ENCODE results near the gene PTGER2.

The PTGER2 gene

GRCh38 chr14:52329678-52330369 is 15.7 kb downstream of the PTGER2 start:
- no peak overlapping the region for H3K4me3 ChIP-seq (ENCODE audit: low read length)
- DNase-seq (ENCODE audit: low read depth, low spot score) = no peak

DNA sequence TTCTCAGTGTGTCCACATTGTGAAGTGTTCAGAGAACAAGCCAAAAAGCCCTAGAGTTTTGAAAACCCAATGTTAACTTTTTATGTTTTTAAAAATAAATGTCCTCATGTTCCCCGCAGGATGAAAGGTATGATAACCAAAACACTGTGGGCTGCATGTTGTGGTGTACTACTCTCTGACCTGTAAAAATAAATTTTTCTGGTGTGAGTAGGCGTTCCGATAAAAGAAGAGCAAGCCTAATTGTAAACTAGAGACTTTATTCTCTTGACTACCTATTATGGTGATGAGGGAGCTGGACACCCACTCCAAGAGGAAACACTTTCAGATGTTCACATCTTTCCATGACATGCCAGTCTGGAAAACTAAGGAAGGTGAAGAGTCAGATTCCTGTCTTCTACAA is 18.2 kb downstream of the PTGER2 start:
- H3K4me3 ChIP-seq (ENCODE audit: low read length) = no peak overlapping the region
- no peak for DNase-seq (ENCODE audit: low read depth, low spot score)

- H3K4me3 ChIP-seq (ENCODE audit: low read length) = no peak overlapping the region
- DNase-seq (ENCODE audit: low read depth, low spot score) = no peak
Measured at GRCh38 chr14:52333108-52333507, 19.0 kb downstream of the PTGER2 start.

- DNase-seq (ENCODE audit: low read depth, low spot score) = no peak
- H3K4me3 ChIP-seq (ENCODE audit: low read length) = no peak overlapping the region
Measured at GRCh38 chr14:52333823-52334657, 19.9 kb downstream of the PTGER2 start.

DNA sequence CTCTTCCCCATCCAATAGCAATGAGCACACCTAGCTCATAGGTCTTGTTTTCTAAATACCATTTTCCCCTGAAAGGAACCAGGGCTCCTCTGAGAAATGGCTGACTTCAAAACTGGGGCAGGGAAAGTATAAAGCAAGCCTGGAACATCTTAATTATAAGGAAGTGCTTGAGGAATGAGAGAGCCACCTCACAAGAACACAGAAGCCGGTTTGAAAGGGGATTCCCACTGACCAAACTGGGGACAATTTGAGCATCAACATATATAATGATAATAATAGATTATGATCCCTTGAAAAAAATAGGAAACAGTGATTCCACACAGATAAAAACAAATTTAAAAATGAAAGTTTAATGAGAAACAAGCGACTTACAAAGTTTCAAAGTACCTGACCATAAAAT is 22.1 kb downstream of the PTGER2 start:
- no peak overlapping the region for H3K4me3 ChIP-seq (ENCODE audit: low read length)
- DNase-seq (ENCODE audit: low read depth, low spot score) = no peak

- H3K4me3 ChIP-seq (ENCODE audit: low read length) = no peak overlapping the region
- DNase-seq (ENCODE audit: low read depth, low spot score) = no peak
Measured at GRCh38 chr14:52338051-52338681, 24.1 kb downstream of the PTGER2 start.

DNA sequence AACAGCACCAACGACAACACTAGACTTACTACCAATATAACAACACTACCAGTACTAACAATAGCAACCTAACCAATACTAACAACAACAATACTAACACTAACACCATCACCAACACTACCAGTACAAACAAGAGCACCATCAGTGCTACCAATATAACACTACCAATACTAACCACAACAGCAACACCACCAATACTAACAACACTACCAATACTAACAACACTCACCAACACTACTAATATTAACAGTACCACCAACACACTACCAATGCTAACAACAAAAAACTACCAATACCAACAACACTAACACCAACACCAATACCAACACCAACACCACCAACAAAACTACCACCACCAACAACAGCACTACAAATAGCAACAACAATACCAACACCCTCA is 25.1 kb downstream of the PTGER2 start:
- H3K4me3 ChIP-seq (ENCODE audit: low read length) = no peak overlapping the region
- no peak for DNase-seq (ENCODE audit: low read depth, low spot score)

- no peak overlapping the region for H3K4me3 ChIP-seq (ENCODE audit: low read length)
- DNase-seq (ENCODE audit: low read depth, low spot score) = no peak
Measured at GRCh38 chr14:52342849-52343596, 28.9 kb downstream of the PTGER2 start.

DNA sequence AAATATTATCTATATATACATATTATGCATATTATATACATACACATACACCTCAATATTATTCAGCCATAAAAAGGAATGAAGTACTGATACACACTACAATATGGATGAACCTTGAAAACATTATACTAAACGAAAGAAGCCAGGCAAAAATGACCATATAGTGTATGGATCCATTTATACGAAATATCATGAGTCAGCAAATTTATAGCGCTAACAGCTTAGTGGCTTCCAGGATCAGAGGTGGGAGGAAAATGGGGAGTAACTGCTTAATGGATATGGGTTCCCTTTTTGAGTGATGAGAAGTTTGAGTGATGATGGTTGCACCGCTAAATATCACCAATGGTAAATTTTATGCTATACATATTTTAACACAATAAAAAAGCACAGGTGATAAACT is 32.7 kb downstream of the PTGER2 start:
- no peak overlapping the region for H3K4me3 ChIP-seq (ENCODE audit: low read length)
- DNase-seq (ENCODE audit: low read depth, low spot score) = no peak

GRCh38 chr14:52348279-52348678 is 34.2 kb downstream of the PTGER2 start:
- no peak overlapping the region for H3K4me3 ChIP-seq (ENCODE audit: low read length)
- no peak for DNase-seq (ENCODE audit: low read depth, low spot score)

DNA sequence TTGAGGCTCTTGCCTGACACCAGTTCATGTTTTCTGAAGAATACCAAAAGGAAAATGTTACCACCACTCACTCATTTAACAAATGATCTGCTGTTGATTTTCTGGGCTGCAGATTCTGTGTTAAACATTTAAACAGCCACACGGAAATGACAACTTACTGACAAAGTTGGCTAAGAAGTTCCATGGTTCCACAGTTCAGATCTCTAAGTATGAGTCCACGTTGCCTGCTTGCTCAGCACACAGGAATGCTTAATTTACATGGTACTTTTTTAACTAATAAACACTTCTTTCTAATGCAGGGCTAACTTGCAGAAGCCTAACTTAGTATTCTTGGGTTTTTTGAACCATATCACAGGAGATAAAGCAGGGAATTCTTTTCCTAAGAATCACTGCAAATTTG is 34.7 kb downstream of the PTGER2 start:
- DNase-seq (ENCODE audit: low read depth, low spot score) = no peak
- H3K4me3 ChIP-seq (ENCODE audit: low read length) = no peak overlapping the region

GRCh38 chr14:52349731-52350130 is 35.6 kb downstream of the PTGER2 start:
- no peak overlapping the region for H3K4me3 ChIP-seq (ENCODE audit: low read length)
- no peak for DNase-seq (ENCODE audit: low read depth, low spot score)

DNA sequence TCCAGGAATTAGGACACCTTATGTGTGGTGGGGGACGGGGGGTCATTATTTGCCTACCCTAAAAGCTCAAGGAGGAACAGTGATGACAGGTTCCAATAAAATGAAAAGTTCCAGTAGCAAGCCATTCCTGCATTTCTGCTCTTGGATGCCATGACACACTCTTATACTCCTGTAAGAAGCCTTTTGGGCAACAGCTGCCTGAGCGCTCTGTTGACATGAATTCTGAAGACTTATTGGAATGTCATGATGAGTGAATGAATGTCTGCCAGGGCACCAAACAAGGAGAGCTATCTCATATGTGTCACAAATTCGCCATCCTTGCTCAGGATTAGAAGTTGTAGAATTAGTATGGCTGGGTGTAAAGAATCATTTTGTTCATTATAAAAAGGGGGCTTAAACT is 36.3 kb downstream of the PTGER2 start:
- no peak for DNase-seq (ENCODE audit: low read depth, low spot score)
- no peak overlapping the region for H3K4me3 ChIP-seq (ENCODE audit: low read length)

DNA sequence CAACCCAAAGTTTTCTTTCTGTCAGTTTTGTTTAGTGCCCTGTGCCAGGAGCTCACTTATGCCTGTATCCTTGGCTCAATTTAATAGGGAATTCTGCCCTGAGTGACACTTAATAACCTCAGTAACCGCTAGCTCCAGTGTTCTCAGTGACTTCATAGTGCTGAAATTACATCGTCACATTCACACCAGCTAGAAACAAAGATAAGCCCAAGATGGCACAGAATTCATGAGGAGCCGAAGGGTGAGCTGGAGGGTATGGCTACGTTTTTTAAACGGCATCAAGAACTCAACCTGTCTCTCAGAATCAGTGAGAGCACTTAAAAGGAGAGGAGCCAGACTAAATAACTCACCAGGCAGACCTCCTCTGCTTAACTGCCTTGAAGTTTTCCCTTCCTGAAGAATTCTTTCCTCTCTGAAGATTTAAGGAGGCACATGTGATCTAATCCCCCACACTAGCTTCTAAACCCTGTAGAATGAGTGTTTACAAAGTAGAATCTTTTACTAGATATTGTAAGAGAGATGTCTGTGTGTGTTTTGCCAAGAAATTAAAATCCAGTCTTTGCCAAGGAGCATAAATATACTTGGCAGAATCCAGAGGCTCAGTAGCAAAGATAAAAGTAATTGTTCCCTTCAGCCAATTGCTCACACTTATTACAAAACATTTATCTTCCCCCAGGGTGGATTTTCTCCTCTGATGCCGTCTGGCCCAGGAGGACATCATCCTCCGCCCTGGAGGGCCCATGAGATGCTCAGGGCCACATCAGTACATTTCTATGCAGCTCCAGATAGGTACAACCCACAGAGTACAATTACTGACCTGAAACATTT is 37.3 kb downstream of the PTGER2 start:
- DNase-seq (ENCODE audit: low read depth, low spot score) = no peak
- H3K4me3 ChIP-seq (ENCODE audit: low read length) = no peak overlapping the region

DNA sequence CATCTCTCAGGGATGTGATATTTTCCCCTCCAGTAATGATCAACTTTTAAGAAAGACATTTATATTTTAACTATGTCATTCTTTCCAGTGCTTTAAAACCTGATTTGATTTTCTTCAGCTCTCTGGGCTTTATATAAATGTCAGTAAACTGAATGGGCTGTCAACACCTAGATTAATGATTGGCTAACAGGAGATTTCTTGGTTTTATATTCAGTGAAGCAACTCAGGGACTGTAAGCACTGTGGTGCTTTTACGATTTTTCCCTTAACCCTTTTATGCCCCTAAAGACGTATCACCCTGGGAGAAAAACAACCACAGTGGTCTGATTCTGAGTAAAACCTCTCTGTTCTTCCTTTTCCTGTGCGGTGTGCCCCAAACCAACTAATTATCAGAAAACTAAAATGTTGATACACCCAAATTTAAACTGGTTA is 38.0 kb downstream of the PTGER2 start:
- no peak overlapping the region for H3K4me3 ChIP-seq (ENCODE audit: low read length)
- peak; percentile 42 for DNase-seq (ENCODE audit: low read depth, low spot score)

DNA sequence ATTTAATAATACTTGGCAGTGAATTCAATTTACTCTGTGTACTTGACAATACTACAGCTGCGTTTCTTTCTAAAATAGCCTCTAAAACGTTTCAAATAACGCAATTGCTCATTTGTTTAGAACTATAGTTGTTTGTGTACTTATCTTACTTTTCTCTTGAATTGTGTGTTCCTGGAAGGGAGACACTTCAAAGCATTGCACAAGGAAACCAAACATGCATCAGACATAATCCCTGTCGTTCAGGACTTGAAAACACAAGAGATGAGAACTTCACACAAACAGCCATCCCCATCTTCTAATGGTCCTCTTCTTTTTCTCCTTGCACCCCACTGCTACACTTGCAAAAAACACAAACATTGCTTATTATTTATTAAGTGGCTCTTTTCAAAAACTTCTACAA is 38.5 kb downstream of the PTGER2 start:
- no peak overlapping the region for H3K4me3 ChIP-seq (ENCODE audit: low read length)
- no peak for DNase-seq (ENCODE audit: low read depth, low spot score)

- DNase-seq (ENCODE audit: low read depth, low spot score) = no peak
- H3K4me3 ChIP-seq (ENCODE audit: low read length) = no peak overlapping the region
Measured at GRCh38 chr14:52354242-52354641, 40.1 kb downstream of the PTGER2 start.

- no peak for DNase-seq (ENCODE audit: low read depth, low spot score)
- no peak overlapping the region for H3K4me3 ChIP-seq (ENCODE audit: low read length)
Measured at GRCh38 chr14:52355016-52355431, 40.9 kb downstream of the PTGER2 start.

- no peak for DNase-seq (ENCODE audit: low read depth, low spot score)
- H3K4me3 ChIP-seq (ENCODE audit: low read length) = no peak overlapping the region
Measured at GRCh38 chr14:52355526-52355925, 41.4 kb downstream of the PTGER2 start.

Data from Jurkat, Clone E6-1 (cell line).